HG03097 (cell line): ENCODE measurements around the gene FKBP1B.
"Not testable (repeated sequence)": the region's sequence is repeated elsewhere in the genome, so short reads cannot be mapped to it uniquely, and the experiment has no call there.

Source experiments
- ATAC-seq: cut with Tn5 transposase; IDR thresholded peaks from one replicate; pipeline ENCODE4 v1.9.1; 2021; ENCODE audit not compliant: unreplicated experiment, low FRiP score

FKBP1B gene

GRCh38 chr2:24058564-24059271 is 9.2 kb downstream of the FKBP1B start:
- no peak for ATAC-seq

GRCh38 chr2:24065341-24065740 is 15.8 kb downstream of the FKBP1B start:
- no peak for ATAC-seq

GRCh38 chr2:24072259-24072658 is 22.7 kb downstream of the FKBP1B start:
- ATAC-seq = no peak

GRCh38 chr2:24073816-24074215 is 24.3 kb downstream of the FKBP1B start:
- ATAC-seq = no peak

- ATAC-seq = no peak
Observed at GRCh38 chr2:24075259-24075658, 25.7 kb downstream of the FKBP1B start.

GRCh38 chr2:24075915-24076848 is 26.6 kb downstream of the FKBP1B start, which contains the start of gene SF3B6:
SF3B6 (minus strand) TSS chr2:24076326; CDS start chr2:24076229, 97 bp downstream.
- peak; percentile 87 for ATAC-seq

- peak; percentile 8 for ATAC-seq
Observed at GRCh38 chr2:24076849-24077534, 27.5 kb downstream of the FKBP1B start.

- no peak for ATAC-seq
Observed at GRCh38 chr2:24077535-24077877, 28.0 kb downstream of the FKBP1B start.

GRCh38 chr2:24077879-24078278 is 28.3 kb downstream of the FKBP1B start:
- ATAC-seq = no peak

- no peak for ATAC-seq
Observed at GRCh38 chr2:24080701-24081100, 31.2 kb downstream of the FKBP1B start.

GRCh38 chr2:24082787-24083566 is 33.4 kb downstream of the FKBP1B start:
- no peak for ATAC-seq

- peak; percentile 54 for ATAC-seq
Observed at GRCh38 chr2:24083567-24084385, 34.2 kb downstream of the FKBP1B start.

- peak; percentile 74 for ATAC-seq
Observed at GRCh38 chr2:24084386-24085199, 35.1 kb downstream of the FKBP1B start, which contains the start of gene TP53I3. TP53I3 (minus strand) TSS chr2:24084834; CDS start chr2:24084326, 508 bp downstream.

- ATAC-seq = no peak
Observed at GRCh38 chr2:24085200-24085489, 35.6 kb downstream of the FKBP1B start.

GRCh38 chr2:24086241-24086640 is 36.7 kb downstream of the FKBP1B start:
- no peak for ATAC-seq

GRCh38 chr2:24087032-24087431 is 37.5 kb downstream of the FKBP1B start:
- ATAC-seq = no peak

- no peak for ATAC-seq
Observed at GRCh38 chr2:24088821-24089359, 39.3 kb downstream of the FKBP1B start.

- ATAC-seq = not testable (repeated sequence)
Observed at GRCh38 chr2:24093270-24093669, 43.7 kb downstream of the FKBP1B start.
